Esophagus squamous epithelium (tissue), 4 donors: Measurements from ENCODE around the gene CRYL1.

Source experiments
- CTCF ChIP-seq, 6 experiments: fragments of 450-650 bp in 4 of 6; fragments of 200-600 bp in 2 of 6; sonication (generic) in 2 of 6; IDR thresholded peaks; one replicate each; pipeline ENCODE4 v1.5.1; 2016 to 2019; ENCODE audit warnings: antibody characterized with exemption in 6 of 6, mild to moderate bottlenecking in 4 of 6, moderate library complexity in 4 of 6
- POLR2A ChIP-seq, 4 donors: fragments of 450-650 bp; IDR thresholded peaks; one replicate each; pipeline ENCODE4 v1.6.1; 2017; ENCODE audit warnings: antibody characterized with exemption in 4 of 4, mild to moderate bottlenecking in 4 of 4, moderate library complexity in 3 of 4

GRCh38 chr13:20428666-20429644 lies 96.7 kb downstream of the CRYL1 start:
- TF ChIP-seq CTCF (IDR thresholded peaks at IDR 0.05) = no peak
- TF ChIP-seq POLR2A (IDR thresholded peaks at IDR 0.05) = no peak
